HEK293 (cell line): ENCODE measurements around the gene ZEB2.

Experiments used
- BCL11B ChIP-seq: fragments of 450-650 bp; formaldehyde crosslinking; IDR thresholded peaks from 2 replicates; pipeline ENCODE4 v1.5.1; 2016; ENCODE audit warnings: low read depth, missing biosample characterization, missing genetic modification characterization
- GLIS1 ChIP-seq: fragments of 450-650 bp; formaldehyde crosslinking; IDR thresholded peaks from 2 replicates; pipeline ENCODE4 v1.5.1; 2016; ENCODE audit warnings: missing biosample characterization, missing genetic modification characterization
- OSR2 ChIP-seq: fragments of 450-650 bp; formaldehyde crosslinking; IDR thresholded peaks from 2 replicates; pipeline ENCODE4 v1.5.1; 2016; ENCODE audit warnings: missing biosample characterization, missing genetic modification characterization
- PRDM6 ChIP-seq: fragments of 450-650 bp; formaldehyde crosslinking; IDR thresholded peaks from 2 replicates; pipeline ENCODE4 v1.5.1; 2017; ENCODE audit warnings: missing biosample characterization, missing genetic modification characterization
- SCRT1 ChIP-seq: fragments of 450-650 bp; formaldehyde crosslinking; IDR thresholded peaks from 2 replicates; pipeline ENCODE4 v1.5.1; 2016; ENCODE audit warnings: missing biosample characterization, missing genetic modification characterization, borderline replicate concordance
- SP3 ChIP-seq: fragments of 450-650 bp; formaldehyde crosslinking; IDR thresholded peaks from 2 replicates; pipeline ENCODE4 v1.5.1; 2016; ENCODE audit warnings: missing biosample characterization, missing genetic modification characterization
- TCF7L2 ChIP-seq: IDR thresholded peaks from 2 replicates; pipeline ENCODE4 v1.6.1; 2011; ENCODE audit warnings: low read depth, mild to moderate bottlenecking, inconsistent platforms, low read length, moderate library complexity, borderline replicate concordance
- WT1 ChIP-seq: fragments of 450-650 bp; formaldehyde crosslinking; IDR thresholded peaks from 2 replicates; pipeline ENCODE4 v1.5.1; 2016; ENCODE audit warnings: missing biosample characterization, missing genetic modification characterization
- YY2 ChIP-seq: fragments of 450-650 bp; formaldehyde crosslinking; IDR thresholded peaks from 2 replicates; pipeline ENCODE4 v1.5.1; 2016; ENCODE audit warnings: missing biosample characterization, missing genetic modification characterization
- ZBTB1 ChIP-seq: fragments of 450-650 bp; formaldehyde crosslinking; IDR thresholded peaks from 2 replicates; pipeline ENCODE4 v1.5.1; 2016; ENCODE audit warnings: missing biosample characterization, missing genetic modification characterization
- ZBTB49 ChIP-seq: fragments of 450-650 bp; formaldehyde crosslinking; IDR thresholded peaks from 2 replicates; pipeline ENCODE4 v1.5.1; 2016; ENCODE audit warnings: missing biosample characterization, missing genetic modification characterization, low read depth
- ZEB2 ChIP-seq: fragments of 450-650 bp; formaldehyde crosslinking; IDR thresholded peaks from 2 replicates; pipeline ENCODE4 v1.5.1; 2016; ENCODE audit warnings: missing biosample characterization, missing genetic modification characterization
- ZNF114 ChIP-seq: fragments of 450-650 bp; formaldehyde crosslinking; IDR thresholded peaks from 2 replicates; pipeline ENCODE4 v1.5.0; 2017; ENCODE audit warnings: missing biosample characterization, missing genetic modification characterization
- ZNF2 ChIP-seq: fragments of 450-650 bp; formaldehyde crosslinking; IDR thresholded peaks from 2 replicates; pipeline ENCODE4 v1.5.1; 2016; ENCODE audit warnings: missing biosample characterization, missing genetic modification characterization
- ZNF311 ChIP-seq: fragments of 450-650 bp; formaldehyde crosslinking; IDR thresholded peaks from 2 replicates; pipeline ENCODE4 v1.5.1; 2017; ENCODE audit warnings: missing biosample characterization, missing genetic modification characterization, borderline replicate concordance
- ZNF433 ChIP-seq: fragments of 450-650 bp; formaldehyde crosslinking; IDR thresholded peaks from 2 replicates; pipeline ENCODE4 v1.5.1; 2016; ENCODE audit warnings: missing biosample characterization, missing genetic modification characterization, low read depth
- ZNF664 ChIP-seq: fragments of 450-650 bp; formaldehyde crosslinking; IDR thresholded peaks from 2 replicates; pipeline ENCODE4 v1.5.1; 2016; ENCODE audit warnings: missing biosample characterization, missing genetic modification characterization
- ZNF76 ChIP-seq: fragments of 450-650 bp; formaldehyde crosslinking; IDR thresholded peaks from 2 replicates; pipeline ENCODE4; 2016; ENCODE audit warnings: low read depth, missing biosample characterization, missing genetic modification characterization, borderline replicate concordance
- ZNF768 ChIP-seq: fragments of 450-650 bp; formaldehyde crosslinking; IDR thresholded peaks from 2 replicates; pipeline ENCODE4 v1.5.1; 2018; ENCODE audit warnings: missing biosample characterization, mild to moderate bottlenecking, missing genetic modification characterization
- ZSCAN4 ChIP-seq: fragments of 450-650 bp; formaldehyde crosslinking; IDR thresholded peaks from 2 replicates; pipeline ENCODE4 v1.5.1; 2017; ENCODE audit warnings: missing biosample characterization, missing genetic modification characterization
- TF ChIP-seq, protein P1 (sequence below): fragments of 450-650 bp; formaldehyde crosslinking; IDR thresholded peaks from 2 replicates; pipeline ENCODE4 v1.5.1; 2016; ENCODE audit warnings: missing biosample characterization, missing genetic modification characterization
- TF ChIP-seq, protein P2 (sequence below): fragments of 450-650 bp; formaldehyde crosslinking; IDR thresholded peaks from 2 replicates; pipeline ENCODE4 v1.5.1; 2016; ENCODE audit warnings: missing biosample characterization, missing genetic modification characterization
- TF ChIP-seq, protein P3 (sequence below): fragments of 450-650 bp; formaldehyde crosslinking; IDR thresholded peaks from 2 replicates; pipeline ENCODE4 v1.5.1; 2016; ENCODE audit warnings: missing biosample characterization, missing genetic modification characterization
- TF ChIP-seq, protein P4 (sequence below): fragments of 450-650 bp; formaldehyde crosslinking; IDR thresholded peaks from 2 replicates; pipeline ENCODE4 v1.5.1; 2016; ENCODE audit warnings: missing biosample characterization, missing genetic modification characterization
- TF ChIP-seq, protein P5 (sequence below): fragments of 450-650 bp; formaldehyde crosslinking; IDR thresholded peaks from 2 replicates; pipeline ENCODE4 v1.5.1; 2016; ENCODE audit warnings: missing biosample characterization, missing genetic modification characterization

The ZEB2 gene

GRCh38 chr2:144448389-144449027 lies 71.4 kb downstream of the ZEB2 start (continued):
- TF ChIP-seq, protein P1, sequence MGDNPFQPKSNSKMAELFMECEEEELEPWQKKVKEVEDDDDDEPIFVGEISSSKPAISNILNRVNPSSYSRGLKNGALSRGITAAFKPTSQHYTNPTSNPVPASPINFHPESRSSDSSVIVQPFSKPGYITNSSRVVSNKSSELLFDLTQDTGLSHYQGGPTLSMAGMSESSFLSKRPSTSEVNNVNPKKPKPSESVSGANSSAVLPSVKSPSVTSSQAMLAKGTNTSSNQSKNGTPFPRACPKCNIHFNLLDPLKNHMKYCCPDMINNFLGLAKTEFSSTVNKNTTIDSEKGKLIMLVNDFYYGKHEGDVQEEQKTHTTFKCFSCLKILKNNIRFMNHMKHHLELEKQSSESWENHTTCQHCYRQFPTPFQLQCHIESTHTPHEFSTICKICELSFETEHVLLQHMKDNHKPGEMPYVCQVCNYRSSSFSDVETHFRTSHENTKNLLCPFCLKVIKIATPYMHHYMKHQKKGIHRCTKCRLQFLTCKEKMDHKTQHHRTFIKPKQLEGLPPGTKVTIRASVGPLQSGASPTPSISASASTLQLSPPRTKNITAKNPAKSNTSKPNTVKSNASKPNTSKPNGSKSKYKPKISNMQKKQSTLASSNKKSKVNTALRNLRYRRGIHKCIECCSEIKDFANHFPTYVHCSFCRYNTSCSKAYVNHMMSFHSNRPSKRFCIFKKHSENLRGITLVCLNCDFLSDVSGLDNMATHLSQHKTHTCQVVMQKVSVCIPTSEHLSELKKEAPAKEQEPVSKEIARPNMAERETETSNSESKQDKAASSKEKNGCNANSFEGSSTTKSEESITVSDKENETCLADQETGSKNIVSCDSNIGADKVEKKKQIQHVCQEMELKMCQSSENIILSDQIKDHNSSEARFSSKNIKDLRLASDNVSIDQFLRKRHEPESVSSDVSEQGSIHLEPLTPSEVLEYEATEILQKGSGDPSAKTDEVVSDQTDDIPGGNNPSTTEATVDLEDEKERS (tag by site-specific recombination), result no peak
- no peak for TF ChIP-seq BCL11B (tag by site-specific recombination)
- TF ChIP-seq ZNF2 (tag by site-specific recombination), result no peak
- TF ChIP-seq, protein P2, sequence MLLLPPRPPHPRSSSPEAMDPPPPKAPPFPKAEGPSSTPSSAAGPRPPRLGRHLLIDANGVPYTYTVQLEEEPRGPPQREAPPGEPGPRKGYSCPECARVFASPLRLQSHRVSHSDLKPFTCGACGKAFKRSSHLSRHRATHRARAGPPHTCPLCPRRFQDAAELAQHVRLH (tag by site-specific recombination), result no peak
- TF ChIP-seq ZNF664 (tag by site-specific recombination), result no peak
- TF ChIP-seq PRDM6, result peak; percentile 77
- no peak for TF ChIP-seq ZNF768 (tag by site-specific recombination)
- TF ChIP-seq ZNF433, result no peak
- TF ChIP-seq ZBTB49 (tag by site-specific recombination), result no peak
- TF ChIP-seq ZEB2 (tag by site-specific recombination), result no peak
- no peak for TF ChIP-seq GLIS1 (tag by site-specific recombination)
- TF ChIP-seq ZNF311 (tag by site-specific recombination), result no peak
- TF ChIP-seq, protein P3, sequence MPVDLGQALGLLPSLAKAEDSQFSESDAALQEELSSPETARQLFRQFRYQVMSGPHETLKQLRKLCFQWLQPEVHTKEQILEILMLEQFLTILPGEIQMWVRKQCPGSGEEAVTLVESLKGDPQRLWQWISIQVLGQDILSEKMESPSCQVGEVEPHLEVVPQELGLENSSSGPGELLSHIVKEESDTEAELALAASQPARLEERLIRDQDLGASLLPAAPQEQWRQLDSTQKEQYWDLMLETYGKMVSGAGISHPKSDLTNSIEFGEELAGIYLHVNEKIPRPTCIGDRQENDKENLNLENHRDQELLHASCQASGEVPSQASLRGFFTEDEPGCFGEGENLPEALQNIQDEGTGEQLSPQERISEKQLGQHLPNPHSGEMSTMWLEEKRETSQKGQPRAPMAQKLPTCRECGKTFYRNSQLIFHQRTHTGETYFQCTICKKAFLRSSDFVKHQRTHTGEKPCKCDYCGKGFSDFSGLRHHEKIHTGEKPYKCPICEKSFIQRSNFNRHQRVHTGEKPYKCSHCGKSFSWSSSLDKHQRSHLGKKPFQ (tag by site-specific recombination), result no peak
- no peak for TF ChIP-seq ZSCAN4
- TF ChIP-seq, protein P4, sequence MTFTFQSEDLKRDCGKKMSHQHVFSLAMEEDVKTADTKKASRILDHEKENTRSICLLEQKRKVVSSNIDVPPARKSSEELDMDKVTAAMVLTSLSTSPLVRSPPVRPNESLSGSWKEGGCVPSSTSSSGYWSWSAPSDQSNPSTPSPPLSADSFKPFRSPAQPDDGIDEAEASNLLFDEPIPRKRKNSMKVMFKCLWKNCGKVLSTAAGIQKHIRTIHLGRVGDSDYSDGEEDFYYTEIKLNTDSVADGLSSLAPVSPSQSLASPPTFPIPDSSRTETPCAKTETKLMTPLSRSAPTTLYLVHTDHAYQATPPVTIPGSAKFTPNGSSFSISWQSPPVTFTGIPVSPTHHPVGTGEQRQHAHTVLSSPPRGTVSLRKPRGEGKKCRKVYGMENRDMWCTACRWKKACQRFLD, result no peak
- TF ChIP-seq, protein P5, sequence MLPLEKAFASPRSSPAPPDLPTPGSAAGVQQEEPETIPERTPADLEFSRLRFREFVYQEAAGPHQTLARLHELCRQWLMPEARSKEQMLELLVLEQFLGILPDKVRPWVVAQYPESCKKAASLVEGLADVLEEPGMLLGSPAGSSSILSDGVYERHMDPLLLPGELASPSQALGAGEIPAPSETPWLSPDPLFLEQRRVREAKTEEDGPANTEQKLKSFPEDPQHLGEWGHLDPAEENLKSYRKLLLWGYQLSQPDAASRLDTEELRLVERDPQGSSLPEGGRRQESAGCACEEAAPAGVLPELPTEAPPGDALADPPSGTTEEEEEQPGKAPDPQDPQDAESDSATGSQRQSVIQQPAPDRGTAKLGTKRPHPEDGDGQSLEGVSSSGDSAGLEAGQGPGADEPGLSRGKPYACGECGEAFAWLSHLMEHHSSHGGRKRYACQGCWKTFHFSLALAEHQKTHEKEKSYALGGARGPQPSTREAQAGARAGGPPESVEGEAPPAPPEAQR (tag by site-specific recombination), result no peak
- 0 out of 2 replicates have a peak, but pooled peaks have one; percentile 7 for TF ChIP-seq OSR2 (tag by site-specific recombination)
- TF ChIP-seq SP3 (tag by site-specific recombination), result no peak
- no peak for TF ChIP-seq YY2 (tag by site-specific recombination)
- no peak for TF ChIP-seq WT1 (tag by site-specific recombination)
- TF ChIP-seq ZNF76, result no peak
- no peak for TF ChIP-seq ZBTB1 (tag by site-specific recombination)
- TF ChIP-seq ZNF114, result no peak
- TF ChIP-seq SCRT1 (tag by site-specific recombination), result peak; percentile 64; the same call in 1 of the 2 replicates
- TF ChIP-seq TCF7L2, result no peak
- TF ChIP-seq, all 188 proteins: peak for 12
